ENCODE results near the gene MPV17L2.
A peak's percentile ranks its signal among the peaks of the same experiment; 100 is the strongest.

Gene MPV17L2

DNA sequence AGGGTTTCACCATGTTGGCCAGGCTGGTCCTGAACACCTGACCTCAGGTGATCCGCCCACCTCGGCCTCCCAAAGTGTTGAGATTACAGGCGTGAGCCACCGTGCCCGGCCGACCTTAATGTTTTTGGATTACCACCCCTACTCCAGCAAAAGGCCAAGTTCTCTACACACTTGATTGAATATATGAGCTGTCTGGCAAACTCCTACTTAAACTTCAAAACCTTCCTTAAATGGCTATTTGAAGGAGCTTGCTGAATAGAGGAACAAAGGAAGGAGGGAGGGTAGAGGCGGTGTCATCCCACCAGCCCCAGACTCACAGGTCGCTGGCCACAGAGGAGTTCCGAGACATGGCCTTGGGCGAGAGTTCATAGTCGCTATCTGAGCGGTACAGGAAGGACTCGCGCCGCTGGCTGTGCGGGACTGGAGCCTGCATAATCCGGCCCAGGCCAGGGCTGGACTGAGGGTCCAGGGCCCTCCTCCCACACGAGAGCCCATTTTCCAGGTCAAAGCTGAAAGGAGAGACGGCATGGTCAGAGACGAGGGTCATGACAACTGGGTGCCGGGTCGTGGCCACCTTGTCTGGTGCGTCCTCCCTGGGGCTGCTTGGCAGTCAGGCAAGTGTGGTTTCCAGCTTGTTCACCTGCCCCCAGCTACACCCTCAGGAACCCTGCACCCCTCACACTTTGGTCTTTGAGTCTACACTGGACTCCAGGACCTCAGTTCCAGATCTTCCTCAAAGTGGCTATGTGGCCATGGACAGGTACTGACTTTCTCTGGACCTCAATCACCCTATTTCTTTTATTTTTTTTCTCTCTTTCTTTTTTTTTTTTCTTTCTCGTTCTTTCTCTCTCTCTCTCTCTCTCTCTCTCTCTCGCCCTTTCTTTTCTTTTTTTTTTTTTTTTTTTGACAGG is 29.1 kb downstream of the MPV17L2 start:
- TF ChIP-seq PAX5 (IDR thresholded peaks at IDR 0.05; ENCODE audit: insufficient read depth, low read length, severe bottlenecking) (no peak), TAF1 (IDR thresholded peaks at IDR 0.05; ENCODE audit: low read depth, low read length) (no peak), POLR2A (IDR thresholded peaks at IDR 0.05; ENCODE audit: low read depth, low read length) (no peak), SPI1 (IDR thresholded peaks at IDR 0.05; ENCODE audit: low read depth, low read length) (no peak), POLR2AphosphoS5 (IDR thresholded peaks at IDR 0.05; ENCODE audit: low read depth, low read length) (no peak), POU2F2 (IDR thresholded peaks at IDR 0.05; ENCODE audit: low read depth, low read length) (no peak)
- no peak for FAIRE-seq
- no peak for DNase-seq (ENCODE audit: insufficient read length, low spot score)

DNA sequence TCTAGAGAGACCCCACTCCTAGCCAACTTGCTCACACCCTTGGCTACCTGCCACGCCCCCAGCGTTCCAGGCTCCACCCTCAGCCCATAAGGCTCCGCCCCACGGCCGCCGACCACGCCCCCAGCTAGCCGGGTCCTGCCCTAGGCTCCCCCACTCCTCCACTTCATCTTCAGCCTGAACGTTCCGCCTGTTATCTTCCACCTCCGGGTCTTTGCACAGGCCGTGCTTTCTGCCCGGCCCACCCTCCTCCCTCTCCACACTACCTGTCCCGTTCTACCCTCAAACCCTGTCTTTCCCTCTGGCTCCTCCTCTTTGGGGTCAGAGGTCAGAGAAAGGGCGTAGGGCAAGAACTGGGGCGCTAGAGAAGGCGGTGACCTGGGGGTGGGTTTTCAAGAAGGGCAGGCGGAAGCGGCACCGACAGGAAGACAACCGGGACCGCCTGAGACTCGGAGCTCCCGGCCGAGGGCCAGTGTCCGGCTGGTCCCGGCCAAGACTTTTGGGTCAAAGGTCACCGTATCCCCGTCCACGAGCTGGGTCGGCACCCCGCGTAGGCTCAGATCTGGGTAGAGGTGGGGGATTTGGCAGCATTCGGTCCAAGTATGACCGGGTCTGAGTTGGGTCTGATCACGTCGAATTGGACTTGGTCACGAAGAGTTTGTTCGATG is 31.0 kb downstream of the MPV17L2 start:
- TF ChIP-seq SPI1 (IDR thresholded peaks at IDR 0.05; ENCODE audit: low read depth, low read length) (no peak), POLR2A (IDR thresholded peaks at IDR 0.05; ENCODE audit: low read depth, low read length) (no peak), POU2F2 (IDR thresholded peaks at IDR 0.05; ENCODE audit: low read depth, low read length) (no peak)
- FAIRE-seq: no peak
- DNase-seq (ENCODE audit: insufficient read length, low spot score): no peak

- TF ChIP-seq SPI1 (IDR thresholded peaks at IDR 0.05; ENCODE audit: low read depth, low read length) (no peak), POLR2AphosphoS5 (IDR thresholded peaks at IDR 0.05; ENCODE audit: low read depth, low read length) (no peak), PAX5 (IDR thresholded peaks at IDR 0.05; ENCODE audit: insufficient read depth, low read length, severe bottlenecking) (no peak), POU2F2 (IDR thresholded peaks at IDR 0.05; ENCODE audit: low read depth, low read length) (no peak), POLR2A (IDR thresholded peaks at IDR 0.05; ENCODE audit: low read depth, low read length) (no peak), TAF1 (IDR thresholded peaks at IDR 0.05; ENCODE audit: low read depth, low read length) (no peak)
- FAIRE-seq (peak; percentile 100), DNase-seq (ENCODE audit: insufficient read length, low spot score) (peak; percentile 98)
Observed at GRCh38 chr19:18224525-18225354, 31.7 kb downstream of the MPV17L2 start.

GRCh38 chr19:18225355-18225701 is 32.3 kb downstream of the MPV17L2 start:
- FAIRE-seq (no peak), DNase-seq (ENCODE audit: insufficient read length, low spot score) (no peak)
- TF ChIP-seq TAF1 (IDR thresholded peaks at IDR 0.05; ENCODE audit: low read depth, low read length) (no peak), SPI1 (IDR thresholded peaks at IDR 0.05; ENCODE audit: low read depth, low read length) (no peak)

DNA sequence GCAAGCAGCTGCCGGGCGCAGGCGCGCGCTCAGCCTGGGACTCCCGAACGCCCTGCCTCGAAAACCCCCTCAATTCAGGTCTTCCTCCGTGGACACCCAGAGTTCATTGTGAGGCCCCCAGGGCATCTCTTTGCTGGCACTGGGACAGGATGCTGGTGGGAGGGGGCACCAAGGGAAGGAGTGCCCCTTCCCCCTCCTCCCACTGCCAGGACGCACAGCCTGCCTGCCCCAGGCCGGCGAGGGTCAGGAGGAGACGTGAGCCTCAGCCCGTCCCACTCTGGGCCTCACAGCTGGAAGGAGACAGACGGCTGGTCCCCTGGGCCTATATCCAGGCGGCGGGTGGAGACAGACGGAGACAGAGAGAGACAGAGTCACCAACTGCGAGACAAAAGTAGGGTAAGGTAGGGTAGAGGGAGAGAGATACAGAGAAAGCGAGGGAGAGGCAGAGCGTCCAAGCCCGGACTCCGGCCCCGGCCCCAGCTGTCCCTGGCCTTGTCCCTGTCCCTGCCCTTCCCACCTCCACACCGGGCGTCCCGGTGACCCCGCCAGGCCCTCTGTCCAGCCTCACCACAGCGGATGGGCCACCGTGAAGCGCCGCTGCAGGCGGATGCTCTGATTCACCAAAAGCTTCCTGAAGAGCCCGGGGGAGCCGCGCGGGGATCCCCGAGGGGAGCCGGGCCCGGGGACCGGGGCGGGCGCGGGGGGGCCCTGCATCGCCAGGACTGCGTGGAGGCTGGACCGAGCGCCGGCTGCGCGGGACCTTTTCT is 32.9 kb downstream of the MPV17L2 start, which contains the start of gene PDE4C:
Gene PDE4C (minus strand): TSS at position 737 of the 767 bp plus-strand sequence. CDS start 23 bp downstream, at position 714.
- FAIRE-seq: peak; percentile 31
- no peak for DNase-seq (ENCODE audit: insufficient read length, low spot score)
- TF ChIP-seq PAX5 (IDR thresholded peaks at IDR 0.05; ENCODE audit: insufficient read depth, low read length, severe bottlenecking): no peak
- no peak for TF ChIP-seq POU2F2 (IDR thresholded peaks at IDR 0.05; ENCODE audit: low read depth, low read length)
- no peak for TF ChIP-seq TAF1 (IDR thresholded peaks at IDR 0.05; ENCODE audit: low read depth, low read length)
- TF ChIP-seq POLR2A (IDR thresholded peaks at IDR 0.05; ENCODE audit: low read depth, low read length): no peak
- no peak for TF ChIP-seq SPI1 (IDR thresholded peaks at IDR 0.05; ENCODE audit: low read depth, low read length)
- no peak for TF ChIP-seq POLR2AphosphoS5 (IDR thresholded peaks at IDR 0.05; ENCODE audit: low read depth, low read length)

DNA sequence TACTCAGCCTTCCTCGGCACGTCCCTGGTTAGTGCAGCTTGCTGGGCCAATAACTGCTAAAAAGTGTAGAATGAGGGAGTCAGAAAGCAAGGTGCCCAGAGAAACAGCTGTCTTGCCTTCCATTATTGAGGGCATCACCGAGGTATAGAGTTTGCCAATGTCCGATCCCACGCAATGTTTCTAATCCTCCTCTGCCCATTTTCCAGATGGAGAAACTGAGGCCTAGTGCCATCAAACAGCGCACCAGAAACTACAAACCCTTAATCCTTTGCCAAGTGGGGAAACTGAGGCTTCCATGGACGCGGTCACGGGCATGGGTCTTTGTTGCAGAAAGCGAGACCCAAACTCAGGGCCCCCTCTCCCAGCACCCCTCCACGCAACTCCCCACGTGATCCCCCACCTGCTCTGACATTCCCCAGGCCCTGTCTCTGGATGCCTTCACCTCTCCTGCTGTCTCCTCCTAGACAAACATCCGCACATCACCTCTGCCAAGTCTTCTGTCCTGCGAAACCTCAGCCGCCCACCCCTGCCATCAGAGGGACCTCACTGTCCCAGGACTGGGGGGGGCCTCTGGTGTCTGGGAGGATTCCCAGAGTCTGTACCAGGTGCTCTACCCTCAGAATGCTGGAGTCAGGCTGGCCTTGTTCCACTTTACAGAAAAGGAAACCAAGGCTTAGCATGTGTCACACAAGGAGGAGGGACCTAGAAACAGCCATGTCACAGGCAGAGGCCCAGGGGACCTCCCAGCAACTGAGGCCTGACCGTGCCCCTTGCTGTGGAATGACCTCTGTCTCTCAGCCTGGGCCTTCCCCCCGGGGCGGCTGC is 34.1 kb downstream of the MPV17L2 start:
- FAIRE-seq (no peak), DNase-seq (ENCODE audit: insufficient read length, low spot score) (no peak)
- TF ChIP-seq POU2F2 (IDR thresholded peaks at IDR 0.05; ENCODE audit: low read depth, low read length): no peak
- no peak for TF ChIP-seq POLR2A (IDR thresholded peaks at IDR 0.05; ENCODE audit: low read depth, low read length)

DNA sequence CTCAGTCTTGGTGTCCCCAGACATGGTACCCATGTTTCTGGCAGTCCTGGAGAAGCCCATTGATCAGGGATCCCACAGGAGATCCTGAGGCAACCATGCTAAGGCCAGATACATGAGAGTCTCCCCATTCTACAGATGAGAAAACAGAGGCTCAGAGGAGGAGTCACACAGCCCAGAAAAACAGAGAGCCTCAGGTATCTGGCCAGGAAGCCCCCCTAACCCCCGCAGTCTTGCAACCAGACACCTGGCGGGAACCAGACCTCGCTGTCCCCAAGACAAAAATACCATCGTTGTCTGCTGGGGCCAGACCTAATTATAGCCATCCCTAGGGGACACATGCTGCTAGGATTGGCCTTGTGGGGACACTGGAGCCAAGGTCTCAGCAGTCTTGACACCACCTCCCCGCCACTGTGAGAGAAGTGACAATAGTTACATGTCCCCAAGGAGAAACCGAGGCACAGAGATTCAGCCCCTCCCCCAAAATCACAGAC is 34.8 kb downstream of the MPV17L2 start:
- no peak for TF ChIP-seq SPI1 (IDR thresholded peaks at IDR 0.05; ENCODE audit: low read depth, low read length)
- TF ChIP-seq PAX5 (IDR thresholded peaks at IDR 0.05; ENCODE audit: insufficient read depth, low read length, severe bottlenecking): no peak
- no peak for TF ChIP-seq POU2F2 (IDR thresholded peaks at IDR 0.05; ENCODE audit: low read depth, low read length)
- no peak for TF ChIP-seq POLR2AphosphoS5 (IDR thresholded peaks at IDR 0.05; ENCODE audit: low read depth, low read length)
- no peak for TF ChIP-seq POLR2A (IDR thresholded peaks at IDR 0.05; ENCODE audit: low read depth, low read length)
- TF ChIP-seq TAF1 (IDR thresholded peaks at IDR 0.05; ENCODE audit: low read depth, low read length): no peak
- FAIRE-seq: no peak

GRCh38 chr19:18229474-18229873 is 36.5 kb downstream of the MPV17L2 start:
- TF ChIP-seq PAX5 (IDR thresholded peaks at IDR 0.05; ENCODE audit: insufficient read depth, low read length, severe bottlenecking) (no peak), POU2F2 (IDR thresholded peaks at IDR 0.05; ENCODE audit: low read depth, low read length) (no peak), POLR2AphosphoS5 (IDR thresholded peaks at IDR 0.05; ENCODE audit: low read depth, low read length) (no peak), SPI1 (IDR thresholded peaks at IDR 0.05; ENCODE audit: low read depth, low read length) (no peak)
- DNase-seq (ENCODE audit: insufficient read length, low spot score) (no peak), FAIRE-seq (no peak)

More for the DNA sequence above, 34.8 kb downstream of the MPV17L2 start:
- no peak for DNase-seq (ENCODE audit: insufficient read length, low spot score)
